Panc1 (cell line): ENCODE measurements around the gene AMBRA1. TPM values are rescaled to one million over a fixed set of nuclear protein-coding genes. Genes with fewer than 3 reads are reported as not detected.

Experiments
- ATAC-seq: fragments of 200-7000 bp; cut with Tn5 transposase; 2 replicates; pipeline ENCODE4 v1.9.1; 2020; ENCODE audit warnings: mild to moderate bottlenecking, moderate library complexity
- BruUV-seq: library from RNA; stranded (reverse); fragments of 400-500 nt; replicated peaks from 2 replicates; lab custom pipeline; 2021; lab: Mats Ljungman, UMichigan
- CTCF ChIA-PET: fragments of 300-600 bp; sonication (Branson Sonifier 250); formaldehyde crosslinking; loops from one replicate; lab custom pipeline; 2022; ENCODE audit warnings: antibody characterized with exemption; lab: Charles Lee
- POLR2A ChIA-PET: fragments of 300-600 bp; sonication (Branson Sonifier 250); formaldehyde crosslinking; loops from one replicate; lab custom pipeline; 2022; ENCODE audit warnings: antibody characterized with exemption; lab: Charles Lee
- DNase-seq: peaks from one replicate; pipeline ENCODE4 v3.0.0-alpha.2; 2010; ENCODE audit warnings: low read depth, low spot score
- H3K27ac ChIP-seq: 2 replicates; pipeline ENCODE4 v1.5.1; 2011; ENCODE audit warnings: mild to moderate bottlenecking, low read length, inconsistent platforms
- H3K27me3 ChIP-seq: fragments of 200-500 bp; sonication (Bioruptor generic); 2 replicates; pipeline ENCODE4 v1.6.0; 2014; ENCODE audit warnings: low read length, inconsistent platforms; ENCODE audit not compliant: control insufficient read depth, insufficient read depth
- H3K36me3 ChIP-seq: fragments of 200-500 bp; sonication (Bioruptor generic); 2 replicates; pipeline ENCODE4 v1.5.1; 2014; ENCODE audit warnings: inconsistent platforms, mild to moderate bottlenecking, low read length, moderate library complexity; ENCODE audit not compliant: control insufficient read depth, insufficient read depth
- H3K4me1 ChIP-seq: 2 replicates; pipeline ENCODE4 v1.5.1; 2011; ENCODE audit warnings: inconsistent platforms, mild to moderate bottlenecking, low read length, moderate library complexity; ENCODE audit not compliant: control insufficient read depth, insufficient read depth
- H3K4me3 ChIP-seq, 2 experiments: 2 replicates each; pipeline ENCODE4 v1.5.1; 2011 to 2012; ENCODE audit warnings: low read depth in 2 of 2, low read length in 2 of 2, mild to moderate bottlenecking in 2 of 2, inconsistent platforms in 1 of 2, moderate library complexity in 1 of 2
- H3K9me3 ChIP-seq: fragments of 200-500 bp; sonication (Bioruptor generic); 2 replicates; pipeline ENCODE4 v1.5.1; 2014; ENCODE audit warnings: low read depth, mild to moderate bottlenecking, inconsistent platforms, low read length, moderate library complexity; ENCODE audit not compliant: control insufficient read depth, insufficient read depth
- CTCF ChIP-seq: fragments of 450-650 bp; IDR thresholded peaks from 2 replicates; pipeline ENCODE4 v1.5.1; 2017; ENCODE audit warnings: mild to moderate bottlenecking
- POLR2AphosphoS5 ChIP-seq: IDR thresholded peaks from 2 replicates; pipeline ENCODE4 v1.6.1; 2012; ENCODE audit warnings: mild to moderate bottlenecking, low read depth, low read length, moderate library complexity
- REST ChIP-seq, 2 experiments: IDR thresholded peaks; 2 replicates each; pipeline ENCODE4 v1.6.1; 2011 to 2012; ENCODE audit warnings: low read depth in 2 of 2, control low read depth in 1 of 2, low read length in 1 of 2, mild to moderate bottlenecking in 1 of 2, moderate library complexity in 1 of 2; ENCODE audit not compliant: insufficient read depth in 1 of 2
- SIN3A ChIP-seq: IDR thresholded peaks from 2 replicates; pipeline ENCODE4 v1.6.1; 2012; ENCODE audit warnings: low read depth, mild to moderate bottlenecking, low read length, moderate library complexity, borderline replicate concordance; ENCODE audit not compliant: insufficient read depth
- TCF7L2 ChIP-seq: IDR thresholded peaks from 2 replicates; pipeline ENCODE4 v1.6.1; 2011; ENCODE audit warnings: mild to moderate bottlenecking, low read depth, low read length, inconsistent platforms
- in situ Hi-C: cut with HindIII; loops from 2 replicates; pipeline ENCODE4 v1.10.0; 2016; ENCODE audit warnings: low sequenced_read_pairs, low pct_unique_long_range_greater_than_20kb
- intact Hi-C: fragments of 100-400 bp; cut with micrococcal nuclease; formaldehyde crosslinking; loops from one replicate; pipeline ENCODE4 v1.10.0; 2022; ENCODE audit not compliant: unreplicated experiment
- total RNA-seq: library from RNA; stranded (reverse); gene quantifications from one replicate; pipeline ENCODE4 v1.2.1, GENCODE V29; 2021; ENCODE audit not compliant: unreplicated experiment

Gene AMBRA1
- total RNA-seq, 1 experiment from 2014 or later: 40.0 TPM

GRCh38 chr11:46397526-46397925 lies 196.3 kb downstream of the AMBRA1 start:
- ChIA-PET POLR2A (no interaction called here), CTCF (no interaction called here)
- in situ Hi-C loops (no loop called here), intact Hi-C loops (no loop called here)
- no peak for ATAC-seq
- Histone ChIP-seq H3K27ac (no peak overlapping the region), H3K27me3 (no peaks in the 10 kb centered on the region), H3K36me3 (no peaks in the 10 kb centered on the region), H3K9me3 (no peaks in the 10 kb centered on the region), H3K4me1 (no peaks in the 10 kb centered on the region), H3K4me3 (no peak overlapping the region)
- DNase-seq: no peak
- TF ChIP-seq CTCF (no peak), REST (IDR thresholded peaks at IDR 0.05; ENCODE audit: insufficient read depth in 1 of 2, low read depth in 2 of 2, low read length in 1 of 2) (no peak), SIN3A (no peak), POLR2AphosphoS5 (no peak), TCF7L2 (no peak)
- no TSS peak for BruUV-seq

GRCh38 chr11:46393759-46394158 lies 200.1 kb downstream of the AMBRA1 start:
- DNase-seq (no peak), ATAC-seq (no peak)
- Histone ChIP-seq H3K27ac (no peak overlapping the region), H3K27me3 (peaks cover under 1% of the 10 kb centered on the region; the same call in 1 of the 2 replicates), H3K9me3 (no peaks in the 10 kb centered on the region), H3K4me3 (no peak overlapping the region), H3K4me1 (peaks cover 11% of the 10 kb centered on the region), H3K36me3 (no peaks in the 10 kb centered on the region)
- TF ChIP-seq TCF7L2 (no peak), CTCF (no peak), SIN3A (no peak), POLR2AphosphoS5 (no peak), REST (IDR thresholded peaks at IDR 0.05; ENCODE audit: insufficient read depth in 1 of 2, low read depth in 2 of 2, low read length in 1 of 2) (no peak)
- in situ Hi-C loops: no loop called here
- intact Hi-C loops: no loop called here
- CTCF ChIA-PET: no interaction called here
- BruUV-seq: no TSS peak
- POLR2A ChIA-PET: no interaction called here
